Smooth muscle cell (in vitro differentiated cells): ENCODE measurements around the gene ZNF367. TPM values are rescaled to one million over a fixed set of nuclear protein-coding genes. Genes with fewer than 3 reads are reported as not detected.

ENCODE experiments used
- DNase-seq: peaks from one replicate; lab custom pipeline; 2025; ENCODE audit not compliant: unreplicated experiment; lab: John Stamatoyannopoulos, UW
- H2AFZ ChIP-seq: fragments of 200-600 bp; sonication (generic); 2 replicates; pipeline ENCODE4 v1.6.0; 2016; ENCODE audit warnings: antibody characterized with exemption, low read depth, mild to moderate bottlenecking
- H3F3A ChIP-seq: fragments of 200-600 bp; sonication (generic); 2 replicates; pipeline ENCODE4 v1.6.0; 2017; ENCODE audit warnings: antibody characterized with exemption, low read depth
- H3K27ac ChIP-seq: fragments of 200-600 bp; sonication (generic); 2 replicates; pipeline ENCODE4 v1.5.1; 2016; ENCODE audit warnings: low read depth, mild to moderate bottlenecking
- H3K27me3 ChIP-seq: fragments of 200-600 bp; sonication (generic); 2 replicates; pipeline ENCODE4 v1.6.1; 2016; ENCODE audit warnings: low read depth, mild to moderate bottlenecking
- H3K36me3 ChIP-seq: fragments of 200-600 bp; sonication (generic); 2 replicates; pipeline ENCODE4 v1.5.1; 2016; ENCODE audit warnings: low read depth
- H3K4me1 ChIP-seq: fragments of 200-600 bp; sonication (generic); 2 replicates; pipeline ENCODE4 v1.5.1; 2016; ENCODE audit warnings: low read depth
- H3K4me2 ChIP-seq: fragments of 200-600 bp; sonication (generic); 2 replicates; pipeline ENCODE4 v1.6.0; 2016; ENCODE audit warnings: mild to moderate bottlenecking
- H3K4me3 ChIP-seq: fragments of 200-600 bp; sonication (generic); 2 replicates; pipeline ENCODE4 v1.5.1; 2016; ENCODE audit warnings: mild to moderate bottlenecking
- H3K79me2 ChIP-seq: fragments of 200-600 bp; sonication (generic); 2 replicates; pipeline ENCODE4 v1.6.0; 2016; ENCODE audit warnings: low read depth, mild to moderate bottlenecking
- H3K9ac ChIP-seq: fragments of 200-600 bp; sonication (generic); 2 replicates; pipeline ENCODE4 v1.6.0; 2016; ENCODE audit warnings: low read depth
- H3K9me3 ChIP-seq: fragments of 200-600 bp; sonication (generic); replicated peaks from 2 replicates; pipeline ENCODE4 v1.5.1; 2016; ENCODE audit warnings: low read depth
- H4K20me1 ChIP-seq: fragments of 200-600 bp; sonication (generic); 2 replicates; pipeline ENCODE4 v1.6.0; 2016; ENCODE audit warnings: low read depth
- CTCF ChIP-seq: fragments of 200-600 bp; sonication (generic); IDR thresholded peaks from 2 replicates; pipeline ENCODE4 v1.5.1; 2017; ENCODE audit warnings: borderline replicate concordance, mild to moderate bottlenecking, antibody characterized with exemption; ENCODE audit not compliant: insufficient read depth, poor library complexity, severe bottlenecking
- WGBS: methylation state at CpG from one replicate; pipeline ENCODE4 v1.1.7; 2016; ENCODE audit warnings: low lambda C conversion rate; 5-methylcytosine and 5-hydroxymethylcytosine counted together
- polyA plus RNA-seq: library from polyadenylated mRNA; unstranded; fragments of >200 nt; fragmentation: Nextera tagmentation; extraction: Ambion mirVana; gene quantifications from 2 replicates; pipeline ENCODE4 v1.2.1, GENCODE V29; 2016
- total RNA-seq: library from RNA; depleted of rRNA; stranded (reverse); fragments of >200 nt; gene quantifications from 2 replicates; pipeline ENCODE4 v1.2.3, GENCODE V29; 2014

Gene ZNF367
- total and polyA plus RNA-seq, 2 experiments from 2014 or later = 2.8 to 3.2 TPM

GRCh38 chr9:96462541-96462940 lies 44.4 kb upstream of the ZNF367 start:
- no peaks in the 10 kb centered on the region for H3K9me3 ChIP-seq
- no peak overlapping the region for H3K9ac ChIP-seq
- no peaks in the 10 kb centered on the region for H3K27me3 ChIP-seq
- no peaks in the 10 kb centered on the region for H3K79me2 ChIP-seq
- 96% methylated on average over 6 of the region's 6 CpGs for WGBS
- no peak overlapping the region for H3K4me3 ChIP-seq
- no peak overlapping the region for H3K4me2 ChIP-seq
- TF ChIP-seq CTCF = no peak
- H4K20me1 ChIP-seq = no peaks in the 10 kb centered on the region
- DNase-seq = no peak
- H3K4me1 ChIP-seq = peaks cover 9% of the 10 kb centered on the region
- no peaks in the 10 kb centered on the region for H3F3A ChIP-seq
- no peak overlapping the region for H3K27ac ChIP-seq
- H2AFZ ChIP-seq = no peak overlapping the region
- H3K36me3 ChIP-seq = no peaks in the 10 kb centered on the region

GRCh38 chr9:96461336-96461735 lies 43.2 kb upstream of the ZNF367 start:
- H3K36me3 ChIP-seq = no peaks in the 10 kb centered on the region
- no peaks in the 10 kb centered on the region for H3K9me3 ChIP-seq
- DNase-seq = no peak
- H3K27me3 ChIP-seq = no peaks in the 10 kb centered on the region
- TF ChIP-seq CTCF = no peak
- no peak overlapping the region for H2AFZ ChIP-seq
- 83% methylated on average over 8 of the region's 8 CpGs for WGBS
- H3K4me1 ChIP-seq = peaks cover 9% of the 10 kb centered on the region
- peak overlapping the region; percentile 24 for H3K27ac ChIP-seq
- no peak overlapping the region for H3K4me3 ChIP-seq
- no peaks in the 10 kb centered on the region for H3K79me2 ChIP-seq
- H4K20me1 ChIP-seq = no peaks in the 10 kb centered on the region
- peak overlapping the region; percentile 9 for H3K4me2 ChIP-seq
- H3K9ac ChIP-seq = no peak overlapping the region
- H3F3A ChIP-seq = no peaks in the 10 kb centered on the region

- Histone ChIP-seq H3K9me3 (no peaks in the 10 kb centered on the region), H4K20me1 (no peaks in the 10 kb centered on the region), H3K9ac (no peak overlapping the region), H2AFZ (no peak overlapping the region), H3K27ac (peak overlapping the region; percentile 24), H3K4me2 (peak overlapping the region; percentile 9), H3K4me1 (peaks cover 9% of the 10 kb centered on the region), H3K79me2 (peaks cover 3% of the 10 kb centered on the region), H3K36me3 (no peaks in the 10 kb centered on the region), H3F3A (no peaks in the 10 kb centered on the region), H3K27me3 (no peaks in the 10 kb centered on the region), H3K4me3 (no peak overlapping the region)
- TF ChIP-seq CTCF = no peak
- DNase-seq = no peak
Measured at GRCh38 chr9:96460882-96461281, 42.7 kb upstream of the ZNF367 start.

GRCh38 chr9:96460470-96460869 lies 42.3 kb upstream of the ZNF367 start:
- Histone ChIP-seq H3K27ac (no peak overlapping the region), H4K20me1 (no peaks in the 10 kb centered on the region), H3K4me1 (peaks cover 9% of the 10 kb centered on the region), H2AFZ (no peak overlapping the region), H3K4me2 (no peak overlapping the region), H3K79me2 (peaks cover 5% of the 10 kb centered on the region), H3K4me3 (no peak overlapping the region), H3K27me3 (no peaks in the 10 kb centered on the region), H3F3A (no peaks in the 10 kb centered on the region), H3K9ac (no peak overlapping the region), H3K9me3 (no peaks in the 10 kb centered on the region), H3K36me3 (no peaks in the 10 kb centered on the region)
- no peak for TF ChIP-seq CTCF
- DNase-seq = no peak
- 90% methylated on average over 5 of the region's 5 CpGs for WGBS
